Inferior parietal cortex (tissue), 1 donor: ENCODE measurements around the gene RPS8.
"Not testable (repeated sequence)": the region's sequence is repeated elsewhere in the genome, so short reads cannot be mapped to it uniquely, and the experiment has no call there.

Source experiments
- DNase-seq: peaks from one replicate; pipeline ENCODE4 v3.0.0-alpha.2; 2016; ENCODE audit errors: extremely low spot score

Gene RPS8

DNA sequence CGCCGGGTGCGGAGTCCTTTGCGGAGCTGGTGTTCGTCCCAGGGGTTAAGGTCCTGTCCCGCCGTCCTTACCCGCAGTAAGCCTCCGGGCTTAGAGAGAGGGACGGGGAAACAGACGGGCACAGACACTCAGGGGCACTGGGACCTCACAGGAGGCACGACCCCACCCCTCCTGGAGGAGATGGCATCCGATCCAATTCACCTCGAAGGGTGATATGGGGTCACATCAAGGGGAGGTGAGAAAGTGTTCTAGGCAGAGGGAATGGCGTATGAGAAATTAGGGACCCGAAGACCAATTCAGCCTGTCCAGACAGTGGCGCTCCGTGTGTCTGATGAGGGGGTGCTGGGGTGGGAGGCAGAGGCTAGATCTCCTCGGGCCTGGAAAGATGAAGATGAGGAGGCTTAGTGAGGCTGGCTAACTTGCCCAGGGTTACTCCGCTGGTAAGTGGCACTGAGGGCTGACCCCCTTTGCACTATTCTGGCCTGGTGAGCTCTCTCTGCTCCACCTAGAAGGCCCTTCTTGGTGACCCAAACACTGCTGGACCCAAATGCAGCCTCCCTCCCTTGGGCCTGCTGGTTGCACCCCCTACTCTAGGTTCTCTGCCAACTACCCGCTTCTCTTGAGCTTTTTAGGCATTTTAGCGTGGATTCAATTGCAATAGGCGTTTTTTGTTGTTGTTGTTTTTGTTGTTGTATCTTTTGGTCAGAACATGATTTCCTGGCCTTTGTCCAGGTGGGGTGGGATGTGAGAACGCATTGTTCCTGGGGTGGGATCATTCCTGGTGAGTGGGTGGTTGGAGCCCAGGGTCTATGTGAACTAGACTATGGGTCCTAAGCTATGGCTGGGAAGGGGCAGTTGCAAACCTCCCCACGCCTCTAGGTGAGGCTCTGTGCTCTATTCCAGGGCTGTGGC, 45.2 kb downstream of the RPS8 start:
- no peak for DNase-seq

DNA sequence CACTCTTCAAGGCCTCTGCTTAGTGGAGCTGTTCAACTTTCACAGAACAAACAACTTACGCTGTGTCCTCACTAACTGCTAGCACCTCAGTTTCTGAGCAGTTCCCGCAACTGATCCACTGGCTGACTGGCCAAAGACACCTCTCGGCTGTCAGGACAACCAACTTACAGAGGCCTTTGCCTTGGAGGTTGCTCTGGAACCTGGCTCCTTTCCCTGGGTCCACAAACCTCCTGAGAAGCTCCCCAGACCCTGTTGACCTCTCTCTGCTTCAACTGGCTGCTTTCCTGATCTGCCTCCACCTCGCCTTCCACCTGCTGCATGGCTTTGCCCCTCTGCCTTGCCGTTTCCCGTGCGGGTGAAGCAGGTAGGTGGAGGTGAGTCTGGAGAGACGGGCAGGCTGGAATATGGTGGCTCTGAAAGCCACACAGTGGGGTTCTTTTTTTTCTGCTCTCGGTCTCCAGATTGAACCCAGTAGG, 45.9 kb downstream of the RPS8 start:
- no peak for DNase-seq

DNA sequence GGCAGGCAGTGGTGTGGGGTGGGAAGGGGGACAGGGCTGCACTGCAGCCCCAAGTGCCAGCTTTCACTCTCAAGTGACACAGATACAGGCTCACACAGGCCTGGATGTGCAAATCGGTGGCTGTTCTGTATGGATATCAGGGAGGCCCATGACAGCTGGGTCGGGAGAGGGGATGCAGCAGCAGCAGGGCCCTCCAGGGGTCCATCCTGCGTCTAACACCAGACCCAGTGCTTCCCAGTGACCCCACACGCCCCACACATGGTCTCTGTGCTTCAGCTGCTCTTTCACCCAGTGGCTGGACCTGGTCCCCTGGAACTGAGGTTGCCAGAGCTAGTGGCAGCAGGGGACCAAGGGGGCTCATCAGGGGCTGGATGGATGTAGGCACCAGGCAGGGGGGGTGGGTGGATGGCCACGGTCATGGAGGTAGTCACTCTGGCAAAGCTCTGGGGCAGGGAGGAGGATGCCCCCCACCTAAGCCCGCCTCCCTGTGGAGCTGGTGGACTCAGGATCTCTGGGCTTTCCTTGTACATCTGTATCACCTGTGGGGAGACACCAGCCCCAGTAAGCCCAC, 46.9 kb downstream of the RPS8 start:
- DNase-seq = no peak

DNA sequence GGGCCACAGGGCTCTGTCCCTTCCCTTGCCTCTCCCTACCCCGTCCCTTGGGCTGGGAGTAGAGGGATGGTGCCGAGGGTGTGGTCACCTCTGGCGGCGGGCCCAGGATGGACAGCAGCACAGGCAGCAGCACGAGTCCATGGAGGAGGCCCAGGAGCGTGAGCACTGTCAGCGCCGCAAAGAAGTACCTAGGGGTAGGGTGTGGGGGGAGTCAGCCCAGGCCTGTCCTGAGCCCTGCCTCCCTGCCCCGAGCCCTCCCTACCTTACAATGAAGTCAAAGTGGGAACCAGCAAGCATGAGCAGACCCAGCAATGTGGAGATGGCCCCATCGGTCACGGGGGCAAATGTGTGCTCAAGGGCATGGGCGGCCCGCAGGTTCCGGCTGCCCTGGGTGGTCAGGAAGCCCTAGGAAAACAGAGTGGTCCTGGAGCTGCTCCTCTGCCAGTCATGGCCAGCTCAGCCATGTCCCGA, 47.7 kb downstream of the RPS8 start:
- DNase-seq = no peak

DNA sequence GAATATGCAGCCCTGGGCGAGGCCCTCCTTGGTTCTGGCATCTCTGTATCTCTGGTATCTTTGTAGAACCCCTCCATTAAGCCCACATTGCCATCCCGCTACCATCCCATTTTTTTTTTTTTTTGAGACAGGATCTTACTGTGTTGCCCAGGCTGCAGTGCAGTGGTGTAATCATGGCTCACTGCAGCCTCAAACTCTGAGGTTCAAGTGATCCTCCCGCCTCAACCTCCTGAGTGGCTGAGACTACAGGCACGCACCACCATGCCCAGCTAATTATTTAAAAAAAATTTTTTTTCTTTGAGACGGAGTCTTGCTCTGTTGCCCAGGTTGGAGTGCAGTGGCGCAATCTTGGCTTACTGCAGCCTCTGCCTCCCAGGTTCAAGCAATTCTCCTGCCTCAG, 49.1 kb downstream of the RPS8 start:
- not testable (repeated sequence) for DNase-seq

DNA sequence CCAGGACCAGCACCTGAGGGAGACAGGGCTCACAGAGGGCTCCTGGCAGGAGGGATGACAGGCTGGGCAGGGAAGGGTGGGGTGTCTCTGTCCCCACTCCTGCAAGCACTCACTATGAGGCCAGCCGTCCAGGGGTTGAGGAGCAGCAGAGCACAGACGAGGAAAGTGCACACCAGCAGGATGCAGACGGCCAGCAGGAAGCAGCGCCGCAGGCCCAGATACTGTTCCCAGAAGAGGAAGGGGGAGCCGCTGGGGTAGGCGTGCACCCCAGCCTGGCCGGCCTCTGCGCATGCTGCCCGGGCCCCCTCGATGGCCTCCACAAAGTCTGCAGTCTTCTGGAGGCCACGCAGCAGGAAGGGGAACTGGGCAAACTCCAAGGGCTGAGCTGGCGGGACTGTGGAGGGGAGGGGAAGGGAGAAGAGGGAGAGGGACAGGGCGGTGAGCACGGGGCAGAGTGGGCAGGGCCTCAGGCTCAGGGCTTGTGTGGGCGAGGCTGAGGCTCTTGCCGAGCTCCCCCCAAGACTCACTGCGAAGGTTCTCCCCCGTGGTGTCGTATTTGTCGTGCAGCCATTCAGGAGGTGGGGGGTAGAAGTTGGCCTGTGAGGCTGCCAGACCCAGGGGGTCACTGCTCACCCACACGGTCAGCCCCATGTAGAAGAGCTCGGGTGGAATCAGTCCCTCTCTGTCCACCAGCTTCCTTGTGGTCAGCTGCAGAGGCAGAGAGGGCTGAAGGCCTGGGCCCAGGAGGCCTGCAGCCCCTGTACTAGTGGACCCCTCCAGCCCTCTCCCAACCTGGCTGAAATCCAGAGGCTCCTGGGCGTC, 51.2 kb downstream of the RPS8 start:
- DNase-seq = no peak

DNA sequence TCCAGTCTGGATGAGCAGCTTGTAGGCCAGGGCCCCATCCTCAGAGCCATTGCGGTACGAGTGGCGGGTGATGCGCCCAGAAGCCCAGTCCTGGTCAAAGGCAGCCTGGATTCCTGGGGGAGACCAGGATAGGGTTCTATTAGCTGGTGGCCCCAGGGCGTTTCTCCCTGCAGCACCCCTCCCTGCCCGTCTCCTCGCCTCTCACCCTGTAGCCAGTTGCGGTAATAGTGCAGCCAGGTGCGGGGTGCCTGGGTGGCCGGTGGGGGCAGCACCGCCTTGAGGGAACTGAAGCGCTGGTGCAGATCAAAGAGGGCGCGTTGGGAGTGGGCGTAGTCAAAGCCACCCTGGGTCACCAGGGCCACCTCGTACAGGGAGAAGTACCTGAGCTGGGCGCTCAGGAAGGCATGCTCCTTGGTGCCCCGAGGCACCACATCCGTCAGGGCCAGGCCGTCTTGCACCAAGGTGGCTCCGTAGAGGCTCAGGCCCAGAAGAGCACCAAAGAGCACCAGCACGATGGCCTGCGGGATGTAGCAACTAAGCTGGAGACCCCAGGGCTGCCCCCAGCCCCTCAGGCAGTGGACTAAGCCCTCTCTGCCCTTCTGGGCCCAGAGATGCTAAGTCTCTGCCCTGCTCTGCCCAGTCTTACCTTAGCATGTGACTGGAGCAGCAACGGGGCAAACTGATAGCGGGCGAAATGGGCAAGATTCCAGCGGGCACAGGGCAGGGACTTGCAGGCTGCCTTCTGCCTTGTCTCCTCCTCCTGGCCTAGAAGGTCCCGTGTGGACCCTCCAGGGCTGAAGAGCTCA, 52.1 kb downstream of the RPS8 start:
- no peak for DNase-seq

DNA sequence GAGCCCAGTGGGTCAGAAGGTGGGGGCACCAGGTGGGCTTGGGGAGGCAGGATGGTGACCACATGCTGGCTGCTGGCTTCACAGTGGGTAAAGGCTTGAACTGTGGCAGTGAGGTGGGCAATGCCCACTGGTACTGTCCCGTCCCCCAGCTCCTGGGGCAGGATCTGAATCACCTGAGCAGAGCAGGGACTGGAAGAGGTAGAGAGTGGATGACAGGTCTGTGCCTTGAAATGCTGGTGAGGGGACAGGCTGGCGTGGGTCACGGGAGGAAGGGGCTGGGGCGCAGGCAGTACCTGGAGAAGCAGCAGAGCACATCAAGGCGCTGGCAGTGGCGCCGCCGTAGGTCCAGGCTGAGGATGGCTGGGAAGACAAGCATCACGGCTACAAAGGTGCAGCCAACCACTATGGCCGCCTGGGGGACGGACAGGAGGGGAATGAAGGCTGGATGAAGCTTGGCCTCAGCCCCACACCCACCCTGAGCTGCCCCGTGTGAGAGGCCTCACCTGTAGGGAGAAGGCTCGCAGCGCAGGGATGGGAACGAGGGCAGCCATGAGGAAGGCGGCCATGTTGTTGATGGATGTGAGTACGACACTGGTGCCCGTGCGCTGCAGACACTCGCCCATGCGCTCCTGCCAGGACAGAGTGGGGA, 52.8 kb downstream of the RPS8 start:
- DNase-seq = no peak
